EL (cell line): ENCODE measurements around the gene SAMD4A.

Experiments
- DNase-seq: peaks from one replicate; pipeline ENCODE4 v3.0.0-alpha.2; 2016

Gene SAMD4A

DNA sequence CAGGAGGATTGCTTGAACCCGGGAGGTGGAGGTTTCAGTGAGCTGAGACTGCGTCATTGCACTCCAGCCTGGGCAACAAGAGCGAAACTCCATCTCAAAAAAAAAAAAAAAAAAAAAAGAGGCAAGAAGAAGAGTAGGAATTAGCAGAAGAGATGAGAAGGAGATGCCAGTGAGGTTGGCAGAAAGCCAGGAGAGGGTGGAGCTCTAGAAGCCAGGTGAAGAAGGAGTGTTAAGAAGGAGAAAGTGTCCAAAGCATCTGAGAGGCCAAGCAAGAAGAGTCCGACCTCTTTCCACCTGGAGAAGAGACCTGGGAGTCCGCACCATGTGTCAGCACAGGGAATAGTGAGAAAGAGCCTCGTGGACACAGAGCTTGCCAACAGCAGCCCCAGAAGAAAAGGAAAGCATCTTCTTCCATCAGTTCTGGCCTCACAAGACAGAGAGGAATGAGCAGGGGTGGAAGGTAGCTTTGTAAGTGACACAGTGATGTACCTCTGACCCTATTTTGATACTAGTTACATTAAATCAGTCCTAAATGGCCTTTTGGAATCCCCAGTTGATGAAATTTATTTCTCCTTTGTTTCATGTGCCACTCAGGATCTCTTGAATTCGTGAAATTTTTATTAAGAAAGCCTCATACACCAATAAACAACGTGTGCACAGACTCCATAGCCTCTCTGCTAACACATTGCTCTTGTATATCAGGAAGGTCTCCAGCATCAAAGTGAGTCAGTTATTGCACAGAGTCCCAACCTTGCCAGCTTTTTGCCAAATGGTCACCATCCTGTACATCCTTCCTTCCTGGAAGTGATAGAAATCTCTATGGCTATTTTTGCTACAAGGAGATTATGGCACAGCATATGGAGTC lies 70.6 kb downstream of the SAMD4A start:
- DNase-seq = no peak

DNA sequence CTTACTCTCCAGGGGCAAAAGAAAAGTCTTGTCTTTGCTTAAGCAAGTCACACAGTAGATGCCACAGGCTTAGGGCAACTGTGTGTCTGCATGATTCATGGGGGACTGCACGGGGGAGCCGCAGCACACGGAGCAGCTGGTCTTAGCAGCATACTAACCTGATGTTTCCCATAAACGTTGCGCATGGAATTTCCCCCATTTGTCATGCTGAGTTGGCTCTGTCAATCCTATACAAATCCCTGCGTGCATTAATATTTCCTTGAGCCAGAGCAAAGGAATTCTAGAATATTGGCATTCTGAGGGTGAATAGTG lies 71.2 kb downstream of the SAMD4A start:
- peak; percentile 48 for DNase-seq

DNA sequence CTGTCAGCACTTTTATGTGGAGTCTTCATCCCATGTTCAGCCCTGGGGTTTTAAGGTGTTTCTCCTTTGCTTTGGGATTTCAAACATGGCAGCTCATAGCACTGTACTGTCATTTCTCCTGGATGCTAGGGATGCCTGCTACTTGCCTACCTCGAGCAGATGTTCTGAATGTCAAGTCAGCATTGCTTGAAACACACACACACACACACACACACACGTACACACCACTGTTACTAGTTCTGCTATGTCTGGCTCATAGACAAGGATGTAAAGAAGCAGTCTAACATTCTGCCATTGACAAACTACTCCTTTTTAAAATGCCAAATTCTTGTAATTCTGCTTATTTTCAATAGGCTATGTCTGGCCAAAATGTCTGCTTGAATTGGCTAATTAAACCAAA lies 72.7 kb downstream of the SAMD4A start:
- no peak for DNase-seq

DNA sequence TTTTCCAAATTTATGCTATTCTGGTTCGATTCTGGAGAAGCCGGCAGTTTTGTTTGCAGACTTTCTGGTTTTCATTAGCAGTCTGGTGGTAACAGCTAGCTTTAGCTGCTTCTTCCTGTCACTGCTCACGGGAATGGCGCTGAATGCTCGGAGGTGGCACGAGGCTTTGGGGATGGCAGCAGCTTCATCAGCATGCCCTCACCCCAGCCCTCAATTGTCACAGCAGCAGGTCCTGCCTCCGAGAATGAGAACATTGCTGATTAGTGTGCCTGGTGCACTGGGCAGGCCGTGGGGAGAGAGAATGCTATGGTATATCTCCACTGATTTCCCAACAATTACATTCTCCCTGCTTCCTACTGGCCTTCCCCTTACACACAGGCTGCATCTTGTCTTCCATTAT lies 73.6 kb downstream of the SAMD4A start:
- no peak for DNase-seq

DNA sequence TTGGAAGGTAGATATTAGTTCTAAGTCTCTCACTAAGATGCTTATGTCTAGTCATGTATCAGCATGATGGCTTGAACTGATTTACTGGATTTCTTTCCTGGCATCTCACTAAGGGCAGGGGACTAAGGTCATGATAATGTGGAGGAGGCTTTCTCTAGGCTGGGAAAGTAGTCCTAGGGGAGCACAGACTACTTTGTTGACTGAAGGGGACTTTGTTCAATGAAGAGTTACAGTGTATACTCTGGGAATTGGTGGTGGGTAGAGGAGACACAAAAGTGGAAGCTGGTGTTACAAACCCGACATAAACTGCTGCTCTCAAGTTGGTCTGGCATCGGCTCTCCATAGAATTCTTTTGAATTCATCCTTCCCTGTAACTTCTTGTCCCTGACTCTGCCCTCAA lies 75.2 kb downstream of the SAMD4A start:
- no peak for DNase-seq

DNA sequence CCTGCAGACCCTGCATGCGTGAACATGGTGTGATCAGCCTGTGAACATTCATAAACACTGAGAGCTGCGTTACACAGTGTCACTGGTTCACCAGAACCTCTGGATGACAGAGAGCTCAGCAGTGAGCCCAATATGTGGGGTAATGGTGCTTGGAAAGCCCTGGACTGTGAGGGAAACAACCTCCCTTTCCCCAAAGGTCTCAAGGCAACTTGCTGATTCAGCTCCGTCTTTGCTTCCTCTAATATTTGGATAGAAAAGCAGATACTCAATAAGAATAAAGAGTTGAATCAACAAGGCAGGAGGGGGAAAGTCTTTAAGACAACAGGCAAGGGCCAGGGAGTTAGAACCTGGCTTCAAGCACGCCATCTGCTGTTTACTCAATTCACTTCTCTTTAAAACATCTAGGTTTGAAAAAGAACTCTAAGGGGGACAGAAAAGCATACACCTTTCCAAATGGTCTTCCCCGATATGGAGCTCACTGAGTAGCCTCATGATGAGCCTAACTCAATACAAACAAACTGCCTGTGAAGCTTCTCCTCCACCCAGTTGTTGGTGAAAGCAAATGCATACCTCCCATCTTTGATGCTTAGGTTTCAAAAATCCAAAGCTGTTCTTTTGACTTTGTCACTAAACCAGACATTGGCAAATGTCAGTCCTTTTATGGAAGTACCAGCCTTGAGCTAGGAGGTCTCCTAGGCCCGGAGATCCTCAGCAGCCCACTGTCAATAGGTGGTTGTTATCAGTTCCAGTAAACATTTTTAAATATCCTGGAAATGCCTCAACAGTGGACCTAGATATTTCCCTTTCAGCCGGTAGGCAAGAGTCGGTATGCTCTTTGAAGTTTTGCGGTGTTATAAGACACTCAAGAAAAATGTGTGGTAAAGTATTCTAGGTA lies 76.1 kb downstream of the SAMD4A start:
- no peak for DNase-seq

DNA sequence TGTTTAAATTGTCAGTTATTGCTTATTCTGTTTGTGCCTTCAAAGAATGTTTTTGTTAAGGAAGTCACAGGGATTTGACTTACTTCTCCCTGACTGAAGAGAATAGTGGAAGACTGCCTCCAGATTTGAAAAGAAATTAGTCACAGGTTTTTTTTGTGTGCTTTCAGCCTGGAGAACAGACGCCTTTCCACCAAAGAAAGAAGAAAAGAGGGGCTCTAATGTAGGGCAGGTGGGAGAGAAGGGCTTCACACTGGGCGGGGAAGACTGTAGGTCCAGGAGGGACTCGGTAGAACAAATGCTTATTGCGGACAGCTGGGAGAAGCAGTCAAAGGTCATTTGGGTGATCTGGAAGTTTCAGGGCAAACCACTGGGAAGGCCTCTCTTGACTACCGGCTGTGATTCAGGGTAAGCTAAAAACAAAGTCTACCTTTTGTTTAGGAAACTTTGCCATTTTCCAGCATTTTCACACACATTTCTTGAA lies 76.8 kb downstream of the SAMD4A start:
- no peak for DNase-seq

DNA sequence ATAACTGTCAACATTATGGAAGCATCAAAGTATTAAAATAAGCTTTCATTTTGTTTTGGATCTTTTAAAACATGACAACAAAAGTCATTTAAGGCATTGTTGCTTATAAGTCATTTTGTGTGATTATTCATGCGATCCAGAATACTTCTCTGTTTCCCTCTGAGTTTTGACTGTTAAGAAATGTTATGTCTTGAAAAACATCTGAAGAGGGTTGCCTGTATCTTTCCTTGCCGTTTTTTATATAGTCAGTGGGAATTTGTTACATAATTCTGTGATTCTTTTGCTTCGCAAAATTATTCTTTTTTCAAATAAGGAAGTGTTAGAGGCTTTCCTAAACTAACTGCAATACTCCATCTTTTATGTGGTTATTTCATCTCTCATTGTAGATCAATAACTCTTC lies 78.7 kb downstream of the SAMD4A start:
- DNase-seq = no peak

DNA sequence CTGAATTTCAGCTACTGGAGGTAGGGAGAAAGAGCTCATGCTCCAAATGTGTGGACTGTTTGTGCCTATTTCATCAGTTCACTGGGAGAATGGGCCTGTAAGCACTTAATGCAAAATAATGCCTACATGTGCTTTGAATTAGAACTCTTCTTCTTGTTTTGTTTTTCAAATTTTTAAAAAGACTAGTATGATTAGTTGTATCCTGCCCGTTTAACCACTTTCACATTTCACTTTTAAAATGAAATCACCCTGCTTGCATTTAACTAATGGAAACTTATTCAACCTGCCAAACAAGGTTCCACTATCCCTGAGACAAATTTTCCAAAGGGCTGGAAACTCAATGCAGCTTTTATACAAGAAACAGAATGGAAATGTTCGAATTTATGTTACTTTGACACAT lies 79.7 kb downstream of the SAMD4A start:
- DNase-seq = no peak

DNA sequence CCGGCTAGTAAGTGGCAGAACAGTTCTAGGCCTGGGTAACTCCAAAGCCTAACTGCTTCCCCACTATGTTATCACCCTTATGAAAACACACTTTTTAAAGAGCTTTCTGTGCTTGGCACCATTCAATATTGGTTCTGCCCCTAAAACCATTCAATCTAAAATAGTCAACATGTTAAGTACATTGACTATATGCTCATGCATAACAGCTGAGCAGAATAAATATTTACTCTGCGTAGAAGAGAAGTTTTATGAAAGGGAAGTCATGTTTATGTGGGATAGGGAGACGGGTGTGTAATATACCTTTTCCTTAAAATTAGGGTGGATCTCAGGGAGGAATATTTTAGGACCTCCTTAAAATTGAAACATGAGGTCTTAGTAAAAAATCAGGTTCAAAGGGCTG lies 80.5 kb downstream of the SAMD4A start:
- DNase-seq = no peak

DNA sequence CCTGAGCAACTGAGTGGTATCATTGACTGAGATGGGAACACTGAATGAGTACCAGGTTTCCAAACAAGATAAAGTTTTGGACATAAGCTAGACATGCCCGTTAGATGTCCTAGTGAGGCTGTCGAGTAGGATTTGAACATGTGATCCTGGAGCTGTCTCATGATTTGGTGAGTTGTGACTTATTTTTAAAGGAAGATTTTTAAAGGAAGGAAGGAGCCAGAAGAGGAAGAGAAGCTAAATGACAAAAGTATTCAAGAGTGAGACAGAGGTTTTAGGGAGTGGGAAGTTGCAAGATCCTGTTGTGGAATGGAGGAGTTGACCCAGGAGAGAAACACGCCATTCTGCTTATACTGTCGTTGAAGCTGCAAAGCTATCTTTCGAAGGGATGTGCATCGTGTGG lies 82.1 kb downstream of the SAMD4A start:
- DNase-seq = no peak

DNA sequence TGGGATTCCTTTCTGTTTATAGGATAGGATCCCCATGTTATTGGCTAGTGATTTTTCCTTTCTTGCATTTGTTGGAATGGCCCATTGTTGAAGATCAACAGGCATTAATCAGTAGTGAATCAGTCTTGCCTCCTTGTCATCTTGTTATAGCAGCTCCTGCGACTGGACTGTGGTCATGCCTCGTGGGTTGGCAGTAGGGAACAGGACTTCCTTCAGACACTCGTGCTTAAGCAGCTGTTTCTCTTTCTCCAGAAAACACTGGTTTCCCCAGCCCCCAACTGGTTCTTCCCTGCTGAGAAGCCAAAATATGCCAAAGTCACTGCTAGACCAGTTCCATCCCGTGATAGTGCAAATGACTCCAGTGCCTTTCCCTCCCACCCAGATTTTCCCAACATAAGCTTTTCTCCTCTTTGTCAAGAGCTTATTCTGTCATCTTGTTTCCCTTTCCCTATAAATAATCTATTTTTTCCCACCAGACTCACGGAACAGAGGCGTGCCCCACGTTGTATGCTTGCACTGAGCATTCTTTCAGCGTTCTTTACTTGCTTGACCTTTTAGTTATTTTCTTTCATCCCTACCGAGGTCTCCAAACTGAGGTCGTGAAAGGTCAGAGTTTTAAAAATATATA lies 83.5 kb downstream of the SAMD4A start:
- DNase-seq = peak; percentile 83

DNA sequence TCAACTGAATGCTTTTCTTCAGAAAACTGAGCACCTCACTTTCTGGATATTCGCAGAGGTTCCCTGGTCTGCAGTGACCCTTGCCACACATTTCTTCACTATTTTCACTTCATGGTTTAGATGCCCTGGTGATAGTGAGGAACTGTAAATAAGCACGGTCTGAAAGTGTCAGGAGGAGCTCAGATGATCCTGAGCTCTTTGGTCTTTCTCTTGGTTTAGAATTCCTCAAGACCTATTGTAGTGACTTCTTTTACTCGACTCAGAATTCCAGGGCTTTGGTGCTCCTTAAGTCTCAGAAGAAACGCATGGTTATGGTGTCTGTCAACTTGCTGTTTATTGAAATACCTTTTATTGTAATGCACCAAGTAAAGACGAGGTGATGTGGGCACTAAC lies 84.0 kb downstream of the SAMD4A start:
- no peak for DNase-seq

DNA sequence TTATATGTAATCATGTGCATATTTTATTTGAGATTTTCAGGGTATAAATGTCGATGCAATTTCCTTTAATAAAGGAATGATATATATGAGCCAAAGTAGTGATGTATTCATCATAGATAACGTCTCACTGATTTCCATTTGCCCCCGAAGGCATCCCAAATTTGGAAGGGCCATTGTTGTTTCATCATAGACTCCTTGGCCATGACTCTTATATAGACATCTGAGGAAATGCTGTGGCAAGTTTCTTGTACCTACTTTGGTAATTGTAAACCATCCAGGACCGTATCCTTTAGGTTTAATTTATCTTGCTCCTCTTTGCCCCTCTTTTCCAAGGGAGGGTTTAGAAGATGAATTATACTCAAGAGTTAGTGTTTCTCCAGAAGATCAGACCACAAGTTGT lies 84.7 kb downstream of the SAMD4A start:
- DNase-seq = peak; percentile 71

DNA sequence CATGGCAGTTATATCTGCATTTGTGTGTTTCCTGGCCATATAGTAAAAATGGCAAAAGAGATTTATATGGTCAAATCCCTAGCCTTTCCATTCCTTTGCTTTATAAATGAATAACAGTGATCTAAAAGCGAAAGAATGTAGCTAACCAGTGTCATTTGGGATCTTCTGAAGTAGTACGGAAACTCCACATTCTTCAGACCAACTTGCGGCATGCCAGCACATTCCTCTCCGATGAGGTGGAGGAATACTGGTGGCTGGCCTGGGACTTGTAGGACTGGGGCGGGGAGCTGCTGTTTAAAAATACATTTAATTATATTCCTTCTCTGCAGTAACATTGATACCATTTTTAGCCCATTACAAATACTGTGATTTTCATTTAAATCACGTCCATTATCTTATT lies 85.3 kb downstream of the SAMD4A start:
- peak; percentile 100 for DNase-seq

DNA sequence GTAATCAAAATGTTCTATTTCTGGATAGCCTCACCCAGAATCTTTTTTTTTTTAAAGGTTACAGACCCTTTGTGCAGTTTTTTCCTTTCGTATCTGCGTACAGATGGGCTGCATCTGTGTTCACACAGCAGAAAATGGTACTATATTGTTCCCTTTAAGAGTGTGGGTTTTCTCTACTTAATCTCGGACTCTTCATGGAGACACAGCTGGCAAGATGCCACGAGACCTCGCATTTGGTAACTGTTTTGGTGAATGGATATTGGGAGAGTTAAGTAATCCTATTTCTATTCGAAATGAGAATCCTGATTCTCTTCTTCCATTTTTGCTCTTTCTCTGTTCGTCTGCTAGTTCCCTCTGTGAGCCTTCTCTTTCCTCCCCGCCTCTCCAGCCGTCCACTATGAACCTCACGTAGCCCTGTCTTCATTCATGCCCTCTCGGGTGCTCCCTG lies 85.7 kb downstream of the SAMD4A start:
- peak; percentile 65 for DNase-seq

DNA sequence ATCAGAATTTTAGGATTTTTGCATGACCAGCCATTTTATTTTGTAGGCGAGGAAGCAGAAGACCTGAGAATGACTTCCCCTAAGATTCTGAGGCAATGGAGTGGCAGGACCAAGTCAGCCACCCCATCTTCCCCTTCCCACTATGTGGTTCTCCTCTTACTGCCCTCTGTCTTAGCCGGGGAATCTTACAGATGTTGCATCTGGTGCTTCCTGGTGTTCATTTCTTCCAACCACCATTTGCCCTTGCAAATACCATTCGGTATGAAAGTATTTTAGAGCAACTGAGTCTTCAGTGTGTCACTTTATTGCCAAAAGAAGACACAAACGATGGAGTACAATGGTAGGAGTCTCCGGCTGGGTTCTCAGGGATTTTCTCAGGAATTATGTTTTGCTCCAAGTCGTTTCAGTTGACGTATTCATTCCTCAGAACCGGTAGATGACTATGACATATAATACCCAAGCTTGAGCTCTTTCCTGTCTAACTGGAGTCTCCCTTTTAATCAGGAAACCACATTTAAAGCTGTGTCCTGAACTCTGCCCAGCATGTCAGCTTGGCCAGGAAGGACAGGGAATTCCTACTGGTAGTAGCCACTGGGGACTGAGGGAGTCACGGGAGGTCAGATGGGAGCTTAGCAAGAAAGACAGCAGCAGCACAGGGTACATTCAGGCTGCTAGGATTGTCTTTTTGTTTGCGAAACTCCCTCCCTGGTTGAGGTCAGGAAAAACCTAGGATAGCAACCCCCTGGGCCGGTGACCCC lies 87.0 kb downstream of the SAMD4A start:
- DNase-seq = peak; percentile 92

DNA sequence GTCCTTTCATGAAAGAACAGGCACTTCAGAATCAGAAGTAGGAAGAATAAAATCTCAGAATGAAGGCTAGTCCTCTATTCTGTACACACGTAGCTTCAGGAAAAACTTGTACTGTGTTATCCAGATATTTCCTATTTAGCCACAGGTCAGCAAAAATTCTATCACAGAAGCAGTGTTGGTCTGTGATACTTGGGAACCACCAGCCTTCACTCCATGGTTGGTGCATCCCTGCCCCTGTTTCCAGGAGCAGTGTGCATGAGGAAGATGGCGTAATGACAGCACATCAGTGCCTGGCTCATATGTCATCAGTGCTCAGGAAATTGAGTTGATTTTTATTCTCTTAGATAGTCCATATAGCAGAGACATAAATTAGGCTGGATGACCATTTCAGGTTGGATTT lies 87.7 kb downstream of the SAMD4A start:
- DNase-seq = no peak

DNA sequence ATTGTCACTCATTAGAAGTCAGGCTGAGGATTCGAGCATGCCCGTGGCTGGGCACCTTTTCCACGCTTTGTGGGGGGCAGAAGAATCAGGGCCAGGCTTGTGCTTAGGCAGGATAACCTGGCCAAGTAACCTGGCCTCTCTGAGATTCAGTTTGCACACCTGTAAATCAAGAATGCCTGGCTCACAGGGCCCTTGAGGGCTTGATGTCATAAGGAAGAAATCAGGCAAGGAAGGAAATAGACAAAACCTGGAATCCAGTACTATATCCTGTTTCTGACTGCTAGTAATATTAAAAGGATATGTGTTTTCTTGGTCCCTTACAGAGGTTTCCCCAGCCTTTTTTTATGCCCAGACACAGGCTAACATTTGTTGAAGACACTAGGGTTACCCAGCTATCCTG lies 91.9 kb downstream of the SAMD4A start:
- DNase-seq = no peak

DNA sequence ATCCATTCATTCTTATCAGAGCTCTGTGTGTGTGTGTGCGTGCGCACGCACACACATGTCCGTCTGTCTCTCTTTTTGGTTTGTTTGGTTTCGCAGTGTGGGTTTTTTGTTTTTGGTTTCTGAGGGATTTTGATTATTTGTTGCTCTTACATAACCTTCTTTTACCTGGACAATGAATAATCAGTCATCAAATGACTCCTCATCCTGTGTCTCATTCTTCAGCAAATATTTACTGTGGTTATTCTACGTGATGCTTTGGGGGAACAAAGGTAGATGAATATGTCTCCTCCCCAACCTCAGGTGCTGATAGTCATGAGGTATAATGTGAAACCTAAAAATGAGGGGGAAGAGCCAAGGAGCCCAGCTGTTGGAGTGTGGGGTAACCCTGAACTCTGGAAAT lies 92.4 kb downstream of the SAMD4A start:
- no peak for DNase-seq

DNA sequence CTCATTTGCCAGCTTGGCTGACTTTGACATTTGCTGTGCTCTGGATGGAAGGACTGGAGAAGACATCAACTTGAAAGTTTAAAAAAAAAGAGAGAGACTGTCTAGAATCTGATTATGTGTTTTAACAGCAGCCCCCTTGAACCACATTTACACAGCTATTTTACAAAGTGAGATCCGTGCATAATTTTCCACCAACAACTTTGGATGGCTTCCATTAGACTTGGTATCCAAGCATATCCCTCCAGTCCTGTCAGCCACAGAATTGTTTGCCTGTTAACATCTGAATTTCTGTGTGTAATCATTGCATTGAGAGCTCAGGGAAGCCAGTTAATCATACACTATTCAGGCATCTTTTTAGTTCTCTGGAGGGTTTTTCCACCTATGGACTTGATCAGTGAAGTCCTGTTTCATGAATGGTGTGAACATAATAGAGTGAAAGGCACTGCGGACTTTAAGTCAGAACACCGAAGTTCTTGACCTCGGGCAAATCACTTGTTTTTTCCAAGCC lies 93.7 kb downstream of the SAMD4A start:
- no peak for DNase-seq

DNA sequence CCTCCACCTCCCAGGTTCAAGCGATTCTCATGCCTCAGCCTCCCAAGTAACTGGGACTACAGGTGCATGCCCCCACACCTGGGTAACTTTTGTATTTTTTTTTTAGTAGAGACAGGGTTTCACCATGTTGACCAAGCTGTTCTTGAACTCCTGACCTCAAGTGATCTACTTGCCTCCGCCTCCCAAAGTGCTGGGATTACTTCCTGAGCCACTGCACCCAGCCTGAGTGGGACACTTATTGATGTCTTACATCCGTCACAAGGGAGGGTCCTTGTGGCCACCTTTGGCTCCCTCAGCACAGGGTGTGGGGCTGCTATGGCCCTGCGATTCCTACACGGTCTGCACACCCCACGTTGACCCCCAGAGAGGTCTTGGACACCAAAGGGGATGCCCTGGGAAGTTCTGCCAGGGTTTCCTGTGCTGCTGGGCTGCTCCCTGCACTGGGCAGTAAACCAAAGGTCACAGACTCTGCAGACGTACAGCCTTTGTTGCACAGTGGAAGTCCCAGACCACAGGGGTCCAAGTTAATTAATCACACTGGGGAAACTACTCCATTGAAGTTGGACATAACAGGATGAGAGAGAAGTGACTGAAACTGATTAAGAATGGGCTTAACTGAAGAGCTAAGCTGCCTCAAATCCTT lies 95.7 kb downstream of the SAMD4A start:
- DNase-seq = no peak
